ENCODE data around the gene SPTB. TPM values are rescaled to one million over a fixed set of nuclear protein-coding genes. Genes with fewer than 3 reads are reported as not detected.

The SPTB gene
- total RNA-seq, 1 experiment from 2014 or later = 0.13 TPM

DNA sequence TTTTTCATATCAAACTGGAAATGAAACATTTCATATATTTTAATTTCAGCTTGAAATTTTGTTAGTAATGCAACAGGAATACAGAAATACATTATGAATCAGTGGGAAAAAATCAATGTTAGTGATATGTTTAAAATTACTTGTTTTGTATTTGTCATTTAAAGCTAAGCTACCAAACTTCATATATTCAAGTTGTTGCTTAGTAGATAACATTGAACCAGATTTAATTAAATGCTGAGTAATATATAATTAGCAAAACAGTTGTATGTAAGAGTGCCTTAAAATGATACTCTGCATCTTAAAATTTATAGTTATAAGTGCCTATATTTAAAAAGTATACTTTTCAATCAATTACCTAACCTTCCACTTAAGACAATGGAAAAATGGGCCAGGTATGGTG is 39.5 kb upstream of the SPTB start:
- intact Hi-C loops (cut with micrococcal nuclease; ENCODE audit: unreplicated experiment) = no loop called here
- CTCF ChIA-PET = no interaction called here
- TF ChIP-seq, protein P1, sequence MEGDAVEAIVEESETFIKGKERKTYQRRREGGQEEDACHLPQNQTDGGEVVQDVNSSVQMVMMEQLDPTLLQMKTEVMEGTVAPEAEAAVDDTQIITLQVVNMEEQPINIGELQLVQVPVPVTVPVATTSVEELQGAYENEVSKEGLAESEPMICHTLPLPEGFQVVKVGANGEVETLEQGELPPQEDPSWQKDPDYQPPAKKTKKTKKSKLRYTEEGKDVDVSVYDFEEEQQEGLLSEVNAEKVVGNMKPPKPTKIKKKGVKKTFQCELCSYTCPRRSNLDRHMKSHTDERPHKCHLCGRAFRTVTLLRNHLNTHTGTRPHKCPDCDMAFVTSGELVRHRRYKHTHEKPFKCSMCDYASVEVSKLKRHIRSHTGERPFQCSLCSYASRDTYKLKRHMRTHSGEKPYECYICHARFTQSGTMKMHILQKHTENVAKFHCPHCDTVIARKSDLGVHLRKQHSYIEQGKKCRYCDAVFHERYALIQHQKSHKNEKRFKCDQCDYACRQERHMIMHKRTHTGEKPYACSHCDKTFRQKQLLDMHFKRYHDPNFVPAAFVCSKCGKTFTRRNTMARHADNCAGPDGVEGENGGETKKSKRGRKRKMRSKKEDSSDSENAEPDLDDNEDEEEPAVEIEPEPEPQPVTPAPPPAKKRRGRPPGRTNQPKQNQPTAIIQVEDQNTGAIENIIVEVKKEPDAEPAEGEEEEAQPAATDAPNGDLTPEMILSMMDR (IDR thresholded peaks at IDR 0.05) = no peak
- no peak for TF ChIP-seq POLR2AphosphoS5 (IDR thresholded peaks at IDR 0.05; ENCODE audit: low read depth, low read length)
- no peak for TF ChIP-seq SIN3A (IDR thresholded peaks at IDR 0.05; ENCODE audit: borderline replicate concordance, insufficient read depth, low read depth, low read length)
- TF ChIP-seq, protein P2, sequence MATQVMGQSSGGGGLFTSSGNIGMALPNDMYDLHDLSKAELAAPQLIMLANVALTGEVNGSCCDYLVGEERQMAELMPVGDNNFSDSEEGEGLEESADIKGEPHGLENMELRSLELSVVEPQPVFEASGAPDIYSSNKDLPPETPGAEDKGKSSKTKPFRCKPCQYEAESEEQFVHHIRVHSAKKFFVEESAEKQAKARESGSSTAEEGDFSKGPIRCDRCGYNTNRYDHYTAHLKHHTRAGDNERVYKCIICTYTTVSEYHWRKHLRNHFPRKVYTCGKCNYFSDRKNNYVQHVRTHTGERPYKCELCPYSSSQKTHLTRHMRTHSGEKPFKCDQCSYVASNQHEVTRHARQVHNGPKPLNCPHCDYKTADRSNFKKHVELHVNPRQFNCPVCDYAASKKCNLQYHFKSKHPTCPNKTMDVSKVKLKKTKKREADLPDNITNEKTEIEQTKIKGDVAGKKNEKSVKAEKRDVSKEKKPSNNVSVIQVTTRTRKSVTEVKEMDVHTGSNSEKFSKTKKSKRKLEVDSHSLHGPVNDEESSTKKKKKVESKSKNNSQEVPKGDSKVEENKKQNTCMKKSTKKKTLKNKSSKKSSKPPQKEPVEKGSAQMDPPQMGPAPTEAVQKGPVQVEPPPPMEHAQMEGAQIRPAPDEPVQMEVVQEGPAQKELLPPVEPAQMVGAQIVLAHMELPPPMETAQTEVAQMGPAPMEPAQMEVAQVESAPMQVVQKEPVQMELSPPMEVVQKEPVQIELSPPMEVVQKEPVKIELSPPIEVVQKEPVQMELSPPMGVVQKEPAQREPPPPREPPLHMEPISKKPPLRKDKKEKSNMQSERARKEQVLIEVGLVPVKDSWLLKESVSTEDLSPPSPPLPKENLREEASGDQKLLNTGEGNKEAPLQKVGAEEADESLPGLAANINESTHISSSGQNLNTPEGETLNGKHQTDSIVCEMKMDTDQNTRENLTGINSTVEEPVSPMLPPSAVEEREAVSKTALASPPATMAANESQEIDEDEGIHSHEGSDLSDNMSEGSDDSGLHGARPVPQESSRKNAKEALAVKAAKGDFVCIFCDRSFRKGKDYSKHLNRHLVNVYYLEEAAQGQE (IDR thresholded peaks at IDR 0.05; ENCODE audit: insufficient read depth in 1 of 2, low read depth in 2 of 2, low read length in 1 of 2) = no peak
- TF ChIP-seq TCF7L2 (IDR thresholded peaks at IDR 0.05; ENCODE audit: low read depth, low read length) = no peak
- POLR2A ChIA-PET = interaction anchor here (0.7 kb wide), 1 partner anchor 56 kb away, joined by 3 read pairs; no protein-coding TSS in a partner anchor
- no peaks in the 10 kb centered on the region for H3K27me3 ChIP-seq (ENCODE audit: control insufficient read depth, insufficient read depth, low read length)
- no peak overlapping the region for H3K27ac ChIP-seq (ENCODE audit: low read length)
- in situ Hi-C loops (cut with HindIII; ENCODE audit: low pct_unique_long_range_greater_than_20kb, low sequenced_read_pairs) = no loop called here
- H3K36me3 ChIP-seq (ENCODE audit: control insufficient read depth, insufficient read depth, low read length) = peaks cover 9% of the 10 kb centered on the region
- H3K4me3 ChIP-seq (ENCODE audit: low read depth in 2 of 2, low read length in 2 of 2) = no peak overlapping the region
- H3K9me3 ChIP-seq (ENCODE audit: control insufficient read depth, insufficient read depth, low read depth, low read length) = no peaks in the 10 kb centered on the region
- DNase-seq (ENCODE audit: low read depth, low spot score) = no peak
- peaks cover 5% of the 10 kb centered on the region; the same call in 1 of the 2 replicates for H3K4me1 ChIP-seq (ENCODE audit: control insufficient read depth, insufficient read depth, low read length)
- no peak for ATAC-seq
- no TSS peak for BruUV-seq (replicated peaks)

DNA sequence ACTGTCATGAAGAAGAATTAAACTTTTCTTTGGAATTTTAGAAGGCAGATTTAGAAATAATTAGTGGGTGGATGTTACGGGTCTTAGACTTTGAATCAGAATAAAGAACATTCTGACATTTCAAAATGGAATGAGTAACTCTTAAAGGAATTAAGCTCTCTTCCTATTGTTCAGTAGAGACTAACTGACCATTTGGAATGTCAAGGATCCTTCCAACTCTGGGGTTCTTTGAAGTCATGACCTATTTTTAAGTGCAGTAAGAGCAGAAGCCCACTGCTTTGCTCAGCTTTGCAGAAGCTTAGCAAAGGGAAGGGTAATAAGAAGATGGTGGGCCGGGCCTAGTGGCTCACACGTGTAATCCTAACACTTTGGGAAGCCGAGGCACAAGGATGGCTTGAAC is 38.5 kb upstream of the SPTB start:
- no TSS peak for BruUV-seq (replicated peaks)
- peaks cover 5% of the 10 kb centered on the region; the same call in 1 of the 2 replicates for H3K36me3 ChIP-seq (ENCODE audit: control insufficient read depth, insufficient read depth, low read length)
- DNase-seq (ENCODE audit: low read depth, low spot score) (no peak), ATAC-seq (no peak)
- no peak for TF ChIP-seq POLR2AphosphoS5 (IDR thresholded peaks at IDR 0.05; ENCODE audit: low read depth, low read length)
- TF ChIP-seq, protein P1 (IDR thresholded peaks at IDR 0.05) = no peak
- no peak for TF ChIP-seq SIN3A (IDR thresholded peaks at IDR 0.05; ENCODE audit: borderline replicate concordance, insufficient read depth, low read depth, low read length)
- TF ChIP-seq TCF7L2 (IDR thresholded peaks at IDR 0.05; ENCODE audit: low read depth, low read length) = no peak
- TF ChIP-seq, protein P2 (IDR thresholded peaks at IDR 0.05; ENCODE audit: insufficient read depth in 1 of 2, low read depth in 2 of 2, low read length in 1 of 2) = no peak
- no peak overlapping the region for H3K27ac ChIP-seq (ENCODE audit: low read length)
- in situ Hi-C loops (cut with HindIII; ENCODE audit: low pct_unique_long_range_greater_than_20kb, low sequenced_read_pairs) (no loop called here), intact Hi-C loops (cut with micrococcal nuclease; ENCODE audit: unreplicated experiment) (no loop called here)
- ChIA-PET CTCF (no interaction called here), POLR2A (no interaction called here)
- H3K27me3 ChIP-seq (ENCODE audit: control insufficient read depth, insufficient read depth, low read length) = no peaks in the 10 kb centered on the region
- peaks cover 5% of the 10 kb centered on the region; the same call in 1 of the 2 replicates for H3K4me1 ChIP-seq (ENCODE audit: control insufficient read depth, insufficient read depth, low read length)
- H3K9me3 ChIP-seq (ENCODE audit: control insufficient read depth, insufficient read depth, low read depth, low read length) = no peaks in the 10 kb centered on the region
- H3K4me3 ChIP-seq (ENCODE audit: low read depth in 2 of 2, low read length in 2 of 2) = no peak overlapping the region
